Measurements from ENCODE around the gene NFATC3.
"Not testable (repeated sequence)": the region's sequence is repeated elsewhere in the genome, so short reads cannot be mapped to it uniquely, and the experiment has no call there.

GRCh38 chr16:68120496-68120895 is 35.3 kb downstream of the NFATC3 start:
- not testable (repeated sequence) for TF ChIP-seq CTCF (conservative IDR thresholded peaks at IDR 0.05; ENCODE audit: low read depth, low read length); EZH2 (IDR thresholded peaks at IDR 0.05; ENCODE audit: low read length, unreplicated experiment)

All from PC-3 (cell line).